Ovary (tissue), 9 donors: Measurements from ENCODE around the gene PCNX1. TPM values are rescaled to one million over a fixed set of nuclear protein-coding genes. Genes with fewer than 3 reads are reported as not detected.

Experiments
- DNase-seq, 5 donors: peaks; one replicate each; pipeline ENCODE4 v3.0.0-alpha.2; 2019 to 2020
- H3K27ac ChIP-seq, 2 donors: fragments of 200-600 bp; one replicate each; pipeline versions ENCODE4 v1.5.1 to v1.8.0; 2019 to 2022
- H3K27me3 ChIP-seq: fragments of 200-600 bp; one replicate; pipeline ENCODE4 v1.8.0; 2022
- H3K36me3 ChIP-seq: fragments of 200-600 bp; sonication (generic); one replicate; pipeline ENCODE4 v1.5.1; 2019
- H3K4me1 ChIP-seq: one replicate; pipeline ENCODE4 v1.8.1; 2013; ENCODE audit warnings: mild to moderate bottlenecking, moderate library complexity; ENCODE audit not compliant: insufficient read depth
- H3K4me3 ChIP-seq: fragments of 200-600 bp; sonication (generic); one replicate; pipeline ENCODE4 v1.5.1; 2017
- H3K9me3 ChIP-seq, 2 donors: fragments of 200-600 bp in 1 of 2; sonication (generic) in 1 of 2; one replicate each; pipeline versions ENCODE4 v1.5.1 to v1.8.1; 2013 to 2019; ENCODE audit warnings: mild to moderate bottlenecking in 1 of 2, moderate library complexity in 1 of 2
- EP300 ChIP-seq: sonication (generic); formaldehyde crosslinking; IDR thresholded peaks from one replicate; pipeline ENCODE4 v1.6.1; 2017; ENCODE audit warnings: antibody characterized with exemption
- POLR2A ChIP-seq: fragments of 450-650 bp; IDR thresholded peaks from one replicate; pipeline ENCODE4 v1.6.1; 2017; ENCODE audit warnings: antibody characterized with exemption, mild to moderate bottlenecking, moderate library complexity
- WGBS, 3 donors: extraction: QIAGEN DNeasy Blood & Tissue Kit in 1 of 3; methylation state at CpG; one replicate each; pipeline versions ENCODE4 v1.1.5 to v1.1.7; 2013 to 2017; 5-methylcytosine and 5-hydroxymethylcytosine counted together
- intact Hi-C, 4 donors: fragments of 100-400 bp; cut with DNase I; formaldehyde crosslinking; loops; one replicate each; pipeline versions ENCODE4 v1.11.0 to v1.15.1; 2022 to 2023
- polyA plus RNA-seq, 2 donors: library from polyadenylated mRNA; stranded (reverse); fragments of 200-250 nt in 1 of 2; fragments of 350-450 nt in 1 of 2; fragmentation: Illumina TruSeq in 1 of 2; extraction: RNeasy Lipid Tissue Mini Kit (QIAGEN cat#74804) in 1 of 2; gene quantifications; one replicate each; pipeline ENCODE4 v1.2.3, GENCODE V29; 2013 to 2014
- total RNA-seq, 7 donors: library from RNA; depleted of rRNA in 2 of 7; stranded (reverse); fragments of >200 nt in 2 of 7; fragmentation: NEBNext Ultra II Directional in 3 of 7; extraction: Animal tissue kit (Norgen Biotek cat#: 25700) in 3 of 7; gene quantifications; one replicate each; pipeline versions ENCODE4 v1.1.0 to v1.2.4, GENCODE V29; 2016 to 2023
- TF ChIP-seq, protein P1 (sequence below), 3 donors: fragments of 450-650 bp in 2 of 3; fragments of 200-600 bp in 1 of 3; IDR thresholded peaks; one replicate each; pipeline versions ENCODE4 v1.5.1 to v1.8.0; 2016 to 2022; ENCODE audit warnings: antibody characterized with exemption in 3 of 3, mild to moderate bottlenecking in 1 of 3
- donor health status: DM: no; HTN: no; CAD: no; lungs with moderate emphysema.
- donor health status: DM: no; HTN: no; CAD: no.
- donor health status: Bipolar disorder and iron deficiency.
- donor health status: DM: yes; HTN: yes; CAD: no.
- donor health status: DM: no; HTN: no; CAD: no.
- donor health status: DM: yes; HTN: yes; CAD: no.

PCNX1 gene
- total and polyA plus RNA-seq, 9 donors, result 13.3 to 101 (median 69.5) TPM

- H3K9me3 ChIP-seq, result no peaks in the 10 kb centered on the region
- no peaks in the 10 kb centered on the region for H3K4me1 ChIP-seq
- TF ChIP-seq EP300 (no peak), POLR2A (no peak)
- TF ChIP-seq, protein P1, sequence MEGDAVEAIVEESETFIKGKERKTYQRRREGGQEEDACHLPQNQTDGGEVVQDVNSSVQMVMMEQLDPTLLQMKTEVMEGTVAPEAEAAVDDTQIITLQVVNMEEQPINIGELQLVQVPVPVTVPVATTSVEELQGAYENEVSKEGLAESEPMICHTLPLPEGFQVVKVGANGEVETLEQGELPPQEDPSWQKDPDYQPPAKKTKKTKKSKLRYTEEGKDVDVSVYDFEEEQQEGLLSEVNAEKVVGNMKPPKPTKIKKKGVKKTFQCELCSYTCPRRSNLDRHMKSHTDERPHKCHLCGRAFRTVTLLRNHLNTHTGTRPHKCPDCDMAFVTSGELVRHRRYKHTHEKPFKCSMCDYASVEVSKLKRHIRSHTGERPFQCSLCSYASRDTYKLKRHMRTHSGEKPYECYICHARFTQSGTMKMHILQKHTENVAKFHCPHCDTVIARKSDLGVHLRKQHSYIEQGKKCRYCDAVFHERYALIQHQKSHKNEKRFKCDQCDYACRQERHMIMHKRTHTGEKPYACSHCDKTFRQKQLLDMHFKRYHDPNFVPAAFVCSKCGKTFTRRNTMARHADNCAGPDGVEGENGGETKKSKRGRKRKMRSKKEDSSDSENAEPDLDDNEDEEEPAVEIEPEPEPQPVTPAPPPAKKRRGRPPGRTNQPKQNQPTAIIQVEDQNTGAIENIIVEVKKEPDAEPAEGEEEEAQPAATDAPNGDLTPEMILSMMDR (IDR thresholded peaks at IDR 0.05), result no peak
- DNase-seq, result no peak
- intact Hi-C loops, result no loop called here
- 73 to 82% (median 78%) methylated on average over 8 of the region's 8 CpGs for WGBS, 3 donors
- no peaks in the 10 kb centered on the region for H3K36me3 ChIP-seq
- H3K4me3 ChIP-seq, result no peak overlapping the region
- H3K27ac ChIP-seq, result no peak overlapping the region
- H3K27me3 ChIP-seq, result no peaks in the 10 kb centered on the region
Observed at GRCh38 chr14:71116568-71117122, 209.4 kb downstream of the PCNX1 start.

GRCh38 chr14:71117839-71118743 is 210.8 kb downstream of the PCNX1 start:
- Histone ChIP-seq H3K27ac (no peak overlapping the region), H3K4me3 (no peak overlapping the region), H3K27me3 (no peaks in the 10 kb centered on the region), H3K4me1 (no peaks in the 10 kb centered on the region), H3K9me3 (no peaks in the 10 kb centered on the region), H3K36me3 (no peaks in the 10 kb centered on the region)
- DNase-seq, result no peak
- intact Hi-C loops, result no loop called here
- 92 to 93% (median 93%) methylated on average over 10 of the region's 10 CpGs for WGBS, 3 donors
- TF ChIP-seq POLR2A, result no peak
- TF ChIP-seq EP300, result no peak
- TF ChIP-seq, protein P1 (IDR thresholded peaks at IDR 0.05), result no peak

GRCh38 chr14:71119075-71119474 is 211.8 kb downstream of the PCNX1 start:
- Histone ChIP-seq H3K4me3 (no peak overlapping the region), H3K4me1 (no peaks in the 10 kb centered on the region), H3K36me3 (no peaks in the 10 kb centered on the region), H3K27ac (no peak overlapping the region), H3K9me3 (no peaks in the 10 kb centered on the region), H3K27me3 (no peaks in the 10 kb centered on the region)
- WGBS, 3 donors, result 100% methylated on average over 1 of the region's 1 CpG
- no peak for DNase-seq
- intact Hi-C loops, result no loop called here
- TF ChIP-seq, protein P1 (IDR thresholded peaks at IDR 0.05), result no peak
- no peak for TF ChIP-seq POLR2A
- TF ChIP-seq EP300, result no peak

- no peaks in the 10 kb centered on the region for H3K27me3 ChIP-seq
- H3K27ac ChIP-seq, result no peak overlapping the region
- H3K9me3 ChIP-seq, result no peaks in the 10 kb centered on the region
- no peaks in the 10 kb centered on the region for H3K4me1 ChIP-seq
- no peak overlapping the region for H3K4me3 ChIP-seq
- DNase-seq, result no peak
- WGBS, 3 donors, result 91 to 97% (median 94%) methylated on average over 1 of the region's 1 CpG
- TF ChIP-seq EP300, result no peak
- TF ChIP-seq POLR2A, result no peak
- TF ChIP-seq, protein P1 (IDR thresholded peaks at IDR 0.05), result no peak
- H3K36me3 ChIP-seq, result no peaks in the 10 kb centered on the region
- intact Hi-C loops, result no loop called here
Observed at GRCh38 chr14:71119832-71120231, 212.6 kb downstream of the PCNX1 start.
